ENCODE data around the gene DLX2. TPM values are rescaled to one million over a fixed set of nuclear protein-coding genes. Genes with fewer than 3 reads are reported as not detected.
"Not testable (repeated sequence)": the region's sequence is repeated elsewhere in the genome, so short reads cannot be mapped to it uniquely, and the experiment has no call there.

Gene DLX2
- polyA plus RNA-seq, 2 donors, result not detected

GRCh38 chr2:172063446-172063845 is 39.3 kb downstream of the DLX2 start:
- Histone ChIP-seq H3K4me1 (ENCODE audit: control insufficient read depth in 2 of 2, insufficient read depth in 2 of 2, low read length in 1 of 2) (no peaks in the 10 kb centered on the region), H3K36me3 (ENCODE audit: control insufficient read depth in 2 of 2, insufficient read depth in 2 of 2, low read length in 1 of 2) (no peaks in the 10 kb centered on the region), H3K9me3 (ENCODE audit: control insufficient read depth in 2 of 2, insufficient read depth in 1 of 2, low read depth in 1 of 2, low read length in 1 of 2) (no peaks in the 10 kb centered on the region), H3K27me3 (ENCODE audit: control insufficient read depth in 1 of 2, insufficient read depth in 2 of 2, low read length in 2 of 2) (no peaks in the 10 kb centered on the region), H3K27ac (ENCODE audit: low read depth in 2 of 2, low read length in 1 of 2) (no peak overlapping the region), H3K4me3 (ENCODE audit: low read depth in 1 of 2, low read length in 2 of 2) (no peak overlapping the region)
- WGBS, 2 donors, result 93% methylated on average over 9 of the region's 9 CpGs

- WGBS, 2 donors, result 91 to 95% methylated on average over 1 of the region's 1 CpG
- Histone ChIP-seq H3K27ac (ENCODE audit: low read depth in 2 of 2, low read length in 1 of 2) (no peak overlapping the region), H3K27me3 (ENCODE audit: control insufficient read depth in 1 of 2, insufficient read depth in 2 of 2, low read length in 2 of 2) (no peaks in the 10 kb centered on the region), H3K9me3 (ENCODE audit: control insufficient read depth in 2 of 2, insufficient read depth in 1 of 2, low read depth in 1 of 2, low read length in 1 of 2) (no peaks in the 10 kb centered on the region), H3K4me3 (ENCODE audit: low read depth in 1 of 2, low read length in 2 of 2) (no peak overlapping the region), H3K4me1 (ENCODE audit: control insufficient read depth in 2 of 2, insufficient read depth in 2 of 2, low read length in 1 of 2) (no peaks in the 10 kb centered on the region), H3K36me3 (ENCODE audit: control insufficient read depth in 2 of 2, insufficient read depth in 2 of 2, low read length in 1 of 2) (no peaks in the 10 kb centered on the region)
Observed at GRCh38 chr2:172062402-172063004, 40.2 kb downstream of the DLX2 start.

DNA sequence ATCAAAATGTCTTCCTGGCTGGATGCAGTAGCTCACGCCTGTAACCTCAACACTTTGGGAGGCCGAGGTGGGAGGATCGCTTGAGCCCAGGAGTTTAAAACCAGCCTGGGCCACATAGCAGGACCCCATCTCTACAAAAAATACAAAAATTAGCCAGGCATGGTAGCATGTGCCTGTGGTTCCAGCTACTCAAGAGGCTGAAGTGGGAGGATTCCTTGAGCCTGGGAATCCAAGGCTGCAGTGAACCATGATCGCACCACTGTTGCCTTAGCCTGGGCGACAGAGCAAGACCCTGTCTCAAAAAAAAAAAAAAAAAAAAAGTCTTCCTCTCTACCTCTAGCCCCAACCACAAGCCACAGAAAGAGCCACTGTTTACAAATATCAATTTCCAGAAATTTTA is 42.6 kb downstream of the DLX2 start:
- H3K27ac ChIP-seq (ENCODE audit: low read depth in 2 of 2, low read length in 1 of 2); H3K4me3 ChIP-seq (ENCODE audit: low read depth in 1 of 2, low read length in 2 of 2); H3K36me3 ChIP-seq (ENCODE audit: control insufficient read depth in 2 of 2, insufficient read depth in 2 of 2, low read length in 1 of 2); H3K27me3 ChIP-seq (ENCODE audit: control insufficient read depth in 1 of 2, insufficient read depth in 2 of 2, low read length in 2 of 2); H3K9me3 ChIP-seq (ENCODE audit: control insufficient read depth in 2 of 2, insufficient read depth in 1 of 2, low read depth in 1 of 2, low read length in 1 of 2); H3K4me1 ChIP-seq (ENCODE audit: control insufficient read depth in 2 of 2, insufficient read depth in 2 of 2, low read length in 1 of 2): not testable (repeated sequence)
- WGBS, 2 donors, result 98% methylated on average over 5 of the region's 5 CpGs

DNA sequence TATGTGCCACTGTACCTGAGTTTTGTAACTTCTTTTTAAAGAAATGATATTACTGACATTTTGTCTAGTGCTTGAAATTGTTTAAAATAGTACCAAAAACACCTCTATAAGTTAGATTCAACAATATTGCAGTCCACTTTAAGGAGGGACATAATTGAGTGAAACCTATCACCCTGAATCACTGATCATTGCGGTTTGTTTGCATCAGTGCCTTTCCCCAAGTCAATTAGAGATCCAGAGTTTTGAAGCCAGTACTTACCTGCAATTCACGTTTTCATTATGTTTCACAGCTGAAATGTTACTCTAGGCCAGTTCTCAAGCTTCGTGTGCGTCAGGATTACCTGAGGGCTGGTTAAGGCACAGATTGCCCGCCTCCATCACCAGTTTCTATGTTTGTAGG is 44.0 kb downstream of the DLX2 start:
- Histone ChIP-seq H3K9me3 (ENCODE audit: control insufficient read depth in 2 of 2, insufficient read depth in 1 of 2, low read depth in 1 of 2, low read length in 1 of 2) (no peaks in the 10 kb centered on the region), H3K4me3 (ENCODE audit: low read depth in 1 of 2, low read length in 2 of 2) (no peak overlapping the region), H3K4me1 (ENCODE audit: control insufficient read depth in 2 of 2, insufficient read depth in 2 of 2, low read length in 1 of 2) (no peaks in the 10 kb centered on the region), H3K36me3 (ENCODE audit: control insufficient read depth in 2 of 2, insufficient read depth in 2 of 2, low read length in 1 of 2) (no peaks in the 10 kb centered on the region), H3K27ac (ENCODE audit: low read depth in 2 of 2, low read length in 1 of 2) (no peak overlapping the region), H3K27me3 (ENCODE audit: control insufficient read depth in 1 of 2, insufficient read depth in 2 of 2, low read length in 2 of 2) (no peaks in the 10 kb centered on the region)
- 95 to 98% methylated on average over 5 of the region's 5 CpGs for WGBS, 2 donors

DNA sequence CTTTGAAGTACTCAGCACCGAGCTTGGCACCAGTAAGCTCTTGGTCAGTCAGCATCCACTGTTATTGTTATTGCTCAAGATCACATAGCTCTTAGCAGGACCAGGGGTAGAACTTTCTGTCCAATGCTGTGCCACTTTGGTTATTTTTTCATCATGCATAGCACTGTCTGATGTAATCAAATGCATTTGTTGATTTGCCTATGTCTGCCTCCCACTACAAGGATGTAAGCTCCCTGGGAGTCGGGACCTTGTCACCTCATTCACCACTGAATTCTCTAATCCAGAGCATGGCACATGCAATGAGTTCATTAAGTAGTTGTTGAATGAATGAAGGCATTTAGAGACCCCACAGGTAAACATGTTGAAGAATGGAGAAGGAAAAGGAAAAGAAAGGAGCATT is 46.4 kb downstream of the DLX2 start:
- 91 to 93% methylated on average over 2 of the region's 2 CpGs for WGBS, 2 donors

GRCh38 chr2:172053486-172053885 is 49.2 kb downstream of the DLX2 start:
- Histone ChIP-seq H3K36me3 (ENCODE audit: control insufficient read depth in 2 of 2, insufficient read depth in 2 of 2, low read length in 1 of 2) (no peaks in the 10 kb centered on the region), H3K4me3 (ENCODE audit: low read depth in 1 of 2, low read length in 2 of 2) (no peak overlapping the region), H3K27me3 (ENCODE audit: control insufficient read depth in 1 of 2, insufficient read depth in 2 of 2, low read length in 2 of 2) (no peaks in the 10 kb centered on the region), H3K9me3 (ENCODE audit: control insufficient read depth in 2 of 2, insufficient read depth in 1 of 2, low read depth in 1 of 2, low read length in 1 of 2) (no peaks in the 10 kb centered on the region), H3K27ac (ENCODE audit: low read depth in 2 of 2, low read length in 1 of 2) (no peak overlapping the region), H3K4me1 (ENCODE audit: control insufficient read depth in 2 of 2, insufficient read depth in 2 of 2, low read length in 1 of 2) (no peaks in the 10 kb centered on the region)
- WGBS, 2 donors, result 89 to 92% methylated on average over 1 of the region's 1 CpG

More for the DNA sequence above, 46.4 kb downstream of the DLX2 start:
- H3K4me1 ChIP-seq (ENCODE audit: control insufficient read depth in 2 of 2, insufficient read depth in 2 of 2, low read length in 1 of 2), result no peaks in the 10 kb centered on the region
- H3K4me3 ChIP-seq (ENCODE audit: low read depth in 1 of 2, low read length in 2 of 2), result no peak overlapping the region
- H3K27me3 ChIP-seq (ENCODE audit: control insufficient read depth in 1 of 2, insufficient read depth in 2 of 2, low read length in 2 of 2), result no peaks in the 10 kb centered on the region
- no peak overlapping the region for H3K27ac ChIP-seq (ENCODE audit: low read depth in 2 of 2, low read length in 1 of 2)
- no peaks in the 10 kb centered on the region for H3K9me3 ChIP-seq (ENCODE audit: control insufficient read depth in 2 of 2, insufficient read depth in 1 of 2, low read depth in 1 of 2, low read length in 1 of 2)
- H3K36me3 ChIP-seq (ENCODE audit: control insufficient read depth in 2 of 2, insufficient read depth in 2 of 2, low read length in 1 of 2), result no peaks in the 10 kb centered on the region

GRCh38 chr2:172052000-172052983 is 50.4 kb downstream of the DLX2 start:
- Histone ChIP-seq H3K36me3 (ENCODE audit: control insufficient read depth in 2 of 2, insufficient read depth in 2 of 2, low read length in 1 of 2) (no peaks in the 10 kb centered on the region), H3K4me1 (ENCODE audit: control insufficient read depth in 2 of 2, insufficient read depth in 2 of 2, low read length in 1 of 2) (no peaks in the 10 kb centered on the region), H3K9me3 (ENCODE audit: control insufficient read depth in 2 of 2, insufficient read depth in 1 of 2, low read depth in 1 of 2, low read length in 1 of 2) (no peaks in the 10 kb centered on the region), H3K27me3 (ENCODE audit: control insufficient read depth in 1 of 2, insufficient read depth in 2 of 2, low read length in 2 of 2) (no peaks in the 10 kb centered on the region), H3K27ac (ENCODE audit: low read depth in 2 of 2, low read length in 1 of 2) (no peak overlapping the region), H3K4me3 (ENCODE audit: low read depth in 1 of 2, low read length in 2 of 2) (no peak overlapping the region)
- 48 to 63% methylated on average over 4 of the region's 4 CpGs for WGBS, 2 donors

DNA sequence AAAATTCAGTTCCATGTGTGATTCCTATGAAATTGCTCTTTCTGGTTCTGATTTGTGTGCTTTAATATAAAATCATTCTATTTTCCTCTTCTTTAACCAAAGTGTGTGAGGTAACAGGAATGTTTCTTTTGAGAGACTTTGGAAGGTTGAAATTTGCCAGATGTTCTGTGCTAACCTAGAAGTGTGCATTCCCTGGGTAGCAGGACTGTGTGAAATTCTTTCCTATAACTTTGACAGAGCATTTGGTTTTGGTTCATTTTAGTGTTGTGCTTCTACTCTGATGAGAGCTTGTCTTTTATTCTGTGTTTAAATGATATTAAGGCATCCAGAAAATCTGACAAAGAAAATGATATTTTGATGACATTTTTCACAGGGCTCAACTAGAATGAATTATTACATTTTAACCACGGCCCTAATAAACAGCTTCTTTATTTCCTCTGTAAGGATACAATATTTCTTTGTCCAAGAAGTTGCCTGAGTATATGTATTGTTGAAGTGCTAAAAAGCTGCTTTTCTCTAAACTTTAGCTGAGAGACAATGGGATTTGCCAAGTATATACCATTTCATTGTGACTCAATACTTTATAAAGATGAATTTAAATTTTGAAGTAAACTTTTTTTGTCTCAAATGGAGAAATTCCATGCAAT is 52.1 kb downstream of the DLX2 start:
- WGBS, 2 donors, result 88 to 94% methylated on average over 1 of the region's 1 CpG
- Histone ChIP-seq H3K9me3 (ENCODE audit: control insufficient read depth in 2 of 2, insufficient read depth in 1 of 2, low read depth in 1 of 2, low read length in 1 of 2) (no peaks in the 10 kb centered on the region), H3K4me1 (ENCODE audit: control insufficient read depth in 2 of 2, insufficient read depth in 2 of 2, low read length in 1 of 2) (no peaks in the 10 kb centered on the region), H3K36me3 (ENCODE audit: control insufficient read depth in 2 of 2, insufficient read depth in 2 of 2, low read length in 1 of 2) (no peaks in the 10 kb centered on the region), H3K27me3 (ENCODE audit: control insufficient read depth in 1 of 2, insufficient read depth in 2 of 2, low read length in 2 of 2) (no peaks in the 10 kb centered on the region), H3K27ac (ENCODE audit: low read depth in 2 of 2, low read length in 1 of 2) (no peak overlapping the region), H3K4me3 (ENCODE audit: low read depth in 1 of 2, low read length in 2 of 2) (no peak overlapping the region)

- Histone ChIP-seq H3K27me3 (ENCODE audit: control insufficient read depth in 1 of 2, insufficient read depth in 2 of 2, low read length in 2 of 2) (no peaks in the 10 kb centered on the region), H3K4me3 (ENCODE audit: low read depth in 1 of 2, low read length in 2 of 2) (no peak overlapping the region), H3K36me3 (ENCODE audit: control insufficient read depth in 2 of 2, insufficient read depth in 2 of 2, low read length in 1 of 2) (no peaks in the 10 kb centered on the region), H3K27ac (ENCODE audit: low read depth in 2 of 2, low read length in 1 of 2) (no peak overlapping the region), H3K4me1 (ENCODE audit: control insufficient read depth in 2 of 2, insufficient read depth in 2 of 2, low read length in 1 of 2) (no peaks in the 10 kb centered on the region), H3K9me3 (ENCODE audit: control insufficient read depth in 2 of 2, insufficient read depth in 1 of 2, low read depth in 1 of 2, low read length in 1 of 2) (no peaks in the 10 kb centered on the region)
- 92 to 97% methylated on average over 2 of the region's 2 CpGs for WGBS, 2 donors
Observed at GRCh38 chr2:172049567-172050120, 53.1 kb downstream of the DLX2 start.
